Measurements from ENCODE around the gene GLDN.

- TF ChIP-seq CTCF (IDR thresholded peaks at IDR 0.05): no peak
- TF ChIP-seq POLR2A (IDR thresholded peaks at IDR 0.05): no peak
Observed at GRCh38 chr15:51390966-51391422, 49.5 kb downstream of the GLDN start.

Data from vagina (tissue), 2 donors.